OCI-LY7 (cell line): ENCODE results near the gene SLC30A1.

Source experiments
- EZH2phosphoT487 ChIP-seq: fragments of 200-600 bp; sonication (generic); IDR thresholded peaks from 2 replicates; pipeline ENCODE4 v1.6.1; 2018; ENCODE audit warnings: low read depth, borderline replicate concordance, mild to moderate bottlenecking, mixed run types, antibody characterized with exemption, low read length, moderate library complexity, mixed read lengths
- TF ChIP-seq, protein P1 (sequence below): fragments of 200-600 bp; sonication (generic); conservative IDR thresholded peaks from 2 replicates; pipeline ENCODE4 v1.5.1; 2014; ENCODE audit warnings: mild to moderate bottlenecking, antibody characterized with exemption, low read length, moderate library complexity, mixed read lengths

DNA sequence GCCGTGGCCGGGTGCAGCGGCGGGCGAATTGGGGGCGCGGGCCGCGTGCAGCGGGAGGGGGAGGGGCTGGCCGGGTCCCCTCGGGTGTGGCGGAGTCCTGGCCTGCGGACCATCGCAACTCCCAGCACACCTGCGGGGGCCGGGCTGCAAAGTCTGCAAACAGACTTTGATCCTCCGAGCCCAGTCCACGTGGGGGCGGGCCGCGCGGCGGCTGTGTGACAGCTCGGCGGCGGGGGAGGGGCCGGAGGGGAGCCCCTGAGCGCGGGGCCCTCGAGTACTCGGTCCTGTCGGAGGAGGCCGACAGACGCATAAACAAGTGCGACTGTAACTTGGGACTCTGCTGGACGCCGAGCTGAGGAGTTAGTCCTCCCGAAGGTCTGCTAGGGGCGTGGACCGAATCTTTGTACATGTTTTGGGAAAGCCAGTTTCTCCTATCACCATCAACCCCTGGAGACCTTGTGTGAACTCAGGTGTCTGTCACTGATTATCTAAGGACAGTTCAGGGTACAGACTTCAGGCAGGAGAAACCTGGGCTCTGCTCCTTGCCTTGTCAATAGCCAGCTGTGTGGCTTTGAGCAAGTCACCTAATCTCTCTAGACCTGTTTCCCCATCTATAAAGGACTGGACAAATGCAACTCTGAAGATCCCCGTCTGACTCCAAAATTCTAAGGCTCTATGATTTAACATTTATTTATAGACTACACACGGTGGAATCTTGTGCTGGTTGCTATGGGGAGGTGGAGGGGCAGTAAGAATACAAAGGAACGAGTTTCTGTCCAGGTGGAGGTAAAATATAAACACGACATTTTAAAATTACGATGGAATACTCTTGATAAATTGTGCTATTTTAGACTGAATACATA, 710 bp upstream of the SLC30A1 start:
- TF ChIP-seq, protein P1, sequence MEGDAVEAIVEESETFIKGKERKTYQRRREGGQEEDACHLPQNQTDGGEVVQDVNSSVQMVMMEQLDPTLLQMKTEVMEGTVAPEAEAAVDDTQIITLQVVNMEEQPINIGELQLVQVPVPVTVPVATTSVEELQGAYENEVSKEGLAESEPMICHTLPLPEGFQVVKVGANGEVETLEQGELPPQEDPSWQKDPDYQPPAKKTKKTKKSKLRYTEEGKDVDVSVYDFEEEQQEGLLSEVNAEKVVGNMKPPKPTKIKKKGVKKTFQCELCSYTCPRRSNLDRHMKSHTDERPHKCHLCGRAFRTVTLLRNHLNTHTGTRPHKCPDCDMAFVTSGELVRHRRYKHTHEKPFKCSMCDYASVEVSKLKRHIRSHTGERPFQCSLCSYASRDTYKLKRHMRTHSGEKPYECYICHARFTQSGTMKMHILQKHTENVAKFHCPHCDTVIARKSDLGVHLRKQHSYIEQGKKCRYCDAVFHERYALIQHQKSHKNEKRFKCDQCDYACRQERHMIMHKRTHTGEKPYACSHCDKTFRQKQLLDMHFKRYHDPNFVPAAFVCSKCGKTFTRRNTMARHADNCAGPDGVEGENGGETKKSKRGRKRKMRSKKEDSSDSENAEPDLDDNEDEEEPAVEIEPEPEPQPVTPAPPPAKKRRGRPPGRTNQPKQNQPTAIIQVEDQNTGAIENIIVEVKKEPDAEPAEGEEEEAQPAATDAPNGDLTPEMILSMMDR, result no peak
- TF ChIP-seq EZH2phosphoT487, result no peak
